Endothelial cell of umbilical vein (primary cell): Measurements from ENCODE around the gene PDS5B.

Experiments used
- CTCF ChIP-seq, 2 donors: IDR thresholded peaks; 1 replicate in 1 of 2; 2 replicates in 1 of 2; pipeline ENCODE4 v1.5.1; 2011; ENCODE audit warnings: low read length in 2 of 2, mild to moderate bottlenecking in 2 of 2, moderate library complexity in 2 of 2, control low read depth in 1 of 2, inconsistent platforms in 1 of 2, low read depth in 1 of 2; ENCODE audit not compliant: insufficient read depth in 1 of 2; ENCODE audit errors: extremely low read depth in 1 of 2
- EZH2 ChIP-seq: IDR thresholded peaks from 2 replicates; pipeline ENCODE4 v1.6.1; 2012; ENCODE audit warnings: borderline replicate concordance, low read depth, mild to moderate bottlenecking, moderate library complexity, low read length, inconsistent platforms; ENCODE audit not compliant: severe bottlenecking
- FOS ChIP-seq: IDR thresholded peaks from 2 replicates; pipeline ENCODE4 v1.6.1; 2011; ENCODE audit warnings: mild to moderate bottlenecking, low read length, moderate library complexity, borderline replicate concordance; ENCODE audit not compliant: insufficient read depth
- GATA2 ChIP-seq: IDR thresholded peaks from 2 replicates; pipeline ENCODE4 v1.7.0; 2011; ENCODE audit warnings: low read depth, mild to moderate bottlenecking, moderate library complexity, mixed read lengths, low read length; ENCODE audit not compliant: insufficient read length, insufficient read depth
- JUN ChIP-seq: IDR thresholded peaks from 2 replicates; pipeline ENCODE4 v1.6.1; 2011; ENCODE audit warnings: borderline replicate concordance, low read depth; ENCODE audit not compliant: insufficient read length, insufficient read depth
- MAX ChIP-seq: IDR thresholded peaks from 2 replicates; pipeline ENCODE4 v1.6.1; 2011; ENCODE audit not compliant: insufficient read depth, insufficient read length
- MYC ChIP-seq: IDR thresholded peaks from one replicate; pipeline ENCODE4 v1.6.1; 2011; ENCODE audit warnings: mild to moderate bottlenecking, low read depth, low read length
- POLR2A ChIP-seq: IDR thresholded peaks from 2 replicates; pipeline ENCODE4 v1.6.1; 2012; ENCODE audit warnings: low read depth, mild to moderate bottlenecking, control low read depth, low read length
- POLR2AphosphoS5 ChIP-seq: IDR thresholded peaks from 2 replicates; pipeline ENCODE4 v1.6.1; 2012; ENCODE audit warnings: low read depth, mild to moderate bottlenecking, control low read depth, low read length, moderate library complexity; ENCODE audit not compliant: insufficient read depth

- TF ChIP-seq EZH2 (no peak), CTCF (IDR thresholded peaks at IDR 0.05; ENCODE audit: extremely low read depth in 1 of 2, insufficient read depth in 1 of 2, low read depth in 1 of 2, low read length in 2 of 2) (no peak), POLR2A (no peak), POLR2AphosphoS5 (no peak), GATA2 (no peak), MAX (no peak), MYC (no peak), JUN (no peak), FOS (no peak)
Observed at GRCh38 chr13:32553720-32554119, 32.5 kb upstream of the PDS5B start.
